Breast epithelium (tissue), 4 donors: ENCODE results near the gene PDE1C. TPM values are rescaled to one million over a fixed set of nuclear protein-coding genes. Genes with fewer than 3 reads are reported as not detected.

Experiments
- DNase-seq, 2 donors: peaks; one replicate each; pipeline ENCODE4 v3.0.0-alpha.2; 2019; ENCODE audit warnings: low spot score in 2 of 2
- H3K27ac ChIP-seq, 2 donors: fragments of 200-600 bp; sonication (generic) in 1 of 2; one replicate each; pipeline ENCODE4 v1.5.1; 2016 to 2019; ENCODE audit warnings: mild to moderate bottlenecking in 1 of 2
- H3K27me3 ChIP-seq, 2 donors: fragments of 200-600 bp; sonication (generic) in 1 of 2; one replicate each; pipeline versions ENCODE4 v1.5.1 to v1.6.0; 2017 to 2019; ENCODE audit warnings: control low read depth in 1 of 2, mild to moderate bottlenecking in 1 of 2
- H3K36me3 ChIP-seq: fragments of 200-600 bp; one replicate; pipeline ENCODE4 v1.5.1; 2019
- H3K4me1 ChIP-seq, 2 donors: fragments of 200-600 bp; sonication (generic); one replicate each; pipeline ENCODE4 v1.5.1; 2016 to 2019; ENCODE audit warnings: control low read depth in 1 of 2
- H3K4me3 ChIP-seq, 3 donors: fragments of 200-600 bp; sonication (generic); 1 replicate in 2 of 3; 2 replicates in 1 of 3; pipeline ENCODE4 v1.5.1; 2016 to 2019; ENCODE audit warnings: mild to moderate bottlenecking in 3 of 3, moderate library complexity in 2 of 3
- H3K9me3 ChIP-seq, 2 donors: fragments of 200-600 bp; sonication (generic) in 1 of 2; one replicate each; pipeline ENCODE4 v1.5.1; 2016 to 2019; ENCODE audit warnings: control low read depth in 1 of 2
- POLR2A ChIP-seq: fragments of 450-650 bp; IDR thresholded peaks from one replicate; pipeline ENCODE4 v1.6.1; 2016; ENCODE audit warnings: antibody characterized with exemption, mild to moderate bottlenecking, moderate library complexity
- POLR2AphosphoS5 ChIP-seq, 3 donors: sonication (generic); formaldehyde crosslinking; IDR thresholded peaks; one replicate each; pipeline ENCODE4 v1.6.1; 2017; ENCODE audit warnings: antibody characterized with exemption in 3 of 3
- intact Hi-C: fragments of 100-400 bp; cut with DNase I; formaldehyde crosslinking; loops from one replicate; pipeline ENCODE4 v1.15.1; 2023; ENCODE audit warnings: low total_unique reads
- total RNA-seq, 3 donors: library from RNA; depleted of rRNA; stranded (reverse); fragments of >200 nt; gene quantifications; one replicate each; pipeline ENCODE4 v1.1.0, GENCODE V29; 2016
- TF ChIP-seq, protein P1 (sequence below), 3 donors: fragments of 450-650 bp; IDR thresholded peaks; one replicate each; pipeline ENCODE4 v1.5.1; 2016 to 2017; ENCODE audit warnings: antibody characterized with exemption in 3 of 3, mild to moderate bottlenecking in 3 of 3, moderate library complexity in 3 of 3

The PDE1C gene
- total RNA-seq = 10 to 100 TPM in 2 of 3 donors, 1 to 10 TPM in 1; 3.2 to 30.1 (median 18.7) TPM

DNA sequence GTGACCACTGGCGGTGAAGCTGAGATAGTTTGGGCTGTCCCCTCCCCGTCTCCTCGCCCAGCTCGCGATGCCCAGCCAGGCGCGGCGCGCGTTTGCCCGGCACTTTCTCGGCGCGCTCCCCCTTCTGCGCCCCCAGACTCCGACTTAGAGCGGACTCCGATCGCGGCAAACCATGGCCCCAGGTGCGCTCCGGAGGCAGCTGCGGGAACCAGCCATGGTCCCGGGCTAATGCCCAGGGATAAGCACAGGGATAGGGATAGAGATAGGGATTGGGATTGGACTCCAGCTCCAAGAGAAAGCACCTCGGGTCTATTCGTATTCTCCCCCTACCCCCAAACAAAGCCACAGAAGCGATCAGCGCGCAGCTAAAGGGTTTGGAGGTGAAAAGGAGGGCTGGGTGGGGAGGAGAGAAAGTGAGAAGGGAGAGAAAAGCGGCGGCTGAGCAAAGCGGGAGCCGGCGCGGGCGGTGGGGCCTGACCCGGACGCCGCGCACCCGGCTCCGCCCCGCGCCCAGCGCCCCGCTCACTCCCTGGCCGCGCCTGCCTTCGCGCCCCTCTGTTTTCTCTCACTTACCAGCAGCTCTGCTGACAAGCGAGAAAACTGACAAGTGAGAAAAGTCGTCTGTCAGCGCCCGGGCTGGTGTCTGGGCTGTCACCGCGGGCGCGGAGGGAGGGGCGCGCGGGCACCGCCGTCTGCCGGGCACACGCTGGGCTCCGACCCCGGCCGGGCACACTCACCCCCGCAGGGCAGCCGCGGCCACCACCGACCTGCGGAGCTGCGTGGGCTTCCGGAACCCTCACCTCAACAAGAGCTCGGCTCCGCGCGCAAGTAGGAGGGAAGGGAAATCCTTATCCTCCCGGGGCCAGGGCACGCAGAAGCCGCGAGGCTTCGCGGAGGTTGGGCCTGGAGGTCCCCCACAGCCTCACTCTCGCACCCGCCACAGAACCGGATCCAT lies at the start of gene PDE1C:
TSS of gene PDE1C (minus strand) at position 2 of the 955 bp plus-strand sequence.
- Histone ChIP-seq H3K27ac (peak within 1 kb of the TSS; percentile 71 to 76), H3K36me3 (no peaks in the 10 kb centered on the region), H3K4me3 (peak within 1 kb of the TSS; percentile 35 to 74 (median 60)), H3K4me1 (no peaks in the 10 kb centered on the region), H3K9me3 (no peaks in the 10 kb centered on the region), H3K27me3 (peaks cover 0 to 17% of the 10 kb centered on the region in 2 donors)
- TF ChIP-seq POLR2AphosphoS5 (IDR thresholded peaks at IDR 0.05) (no peak), POLR2A (no peak)
- TF ChIP-seq, protein P1, sequence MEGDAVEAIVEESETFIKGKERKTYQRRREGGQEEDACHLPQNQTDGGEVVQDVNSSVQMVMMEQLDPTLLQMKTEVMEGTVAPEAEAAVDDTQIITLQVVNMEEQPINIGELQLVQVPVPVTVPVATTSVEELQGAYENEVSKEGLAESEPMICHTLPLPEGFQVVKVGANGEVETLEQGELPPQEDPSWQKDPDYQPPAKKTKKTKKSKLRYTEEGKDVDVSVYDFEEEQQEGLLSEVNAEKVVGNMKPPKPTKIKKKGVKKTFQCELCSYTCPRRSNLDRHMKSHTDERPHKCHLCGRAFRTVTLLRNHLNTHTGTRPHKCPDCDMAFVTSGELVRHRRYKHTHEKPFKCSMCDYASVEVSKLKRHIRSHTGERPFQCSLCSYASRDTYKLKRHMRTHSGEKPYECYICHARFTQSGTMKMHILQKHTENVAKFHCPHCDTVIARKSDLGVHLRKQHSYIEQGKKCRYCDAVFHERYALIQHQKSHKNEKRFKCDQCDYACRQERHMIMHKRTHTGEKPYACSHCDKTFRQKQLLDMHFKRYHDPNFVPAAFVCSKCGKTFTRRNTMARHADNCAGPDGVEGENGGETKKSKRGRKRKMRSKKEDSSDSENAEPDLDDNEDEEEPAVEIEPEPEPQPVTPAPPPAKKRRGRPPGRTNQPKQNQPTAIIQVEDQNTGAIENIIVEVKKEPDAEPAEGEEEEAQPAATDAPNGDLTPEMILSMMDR (IDR thresholded peaks at IDR 0.05) = no peak
- intact Hi-C loops = no loop called here
- DNase-seq = no peak

DNA sequence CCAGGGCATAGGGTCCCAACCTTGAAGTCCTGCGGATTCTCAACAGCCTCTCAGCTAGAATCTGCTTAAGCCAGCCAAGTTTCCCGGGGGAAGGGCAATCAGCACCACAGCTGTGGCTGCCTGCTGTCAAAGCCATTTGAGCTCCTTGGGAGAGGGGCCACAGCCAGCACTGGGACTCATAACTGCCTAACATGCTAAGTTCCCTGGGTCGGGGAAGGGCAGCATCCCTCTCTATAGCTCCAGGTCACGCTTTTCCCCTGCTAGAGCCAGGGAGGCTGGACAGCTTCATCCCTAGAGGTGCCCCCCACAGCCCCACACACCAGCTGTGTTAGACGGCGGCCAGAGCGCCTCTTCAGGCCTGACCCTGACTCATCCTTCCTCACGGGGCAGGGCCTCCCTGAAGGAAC lies 49.6 kb upstream of the PDE1C start:
- Histone ChIP-seq H3K4me3 (no peak overlapping the region), H3K4me1 (no peaks in the 10 kb centered on the region), H3K27ac (no peak overlapping the region), H3K27me3 (no peaks in the 10 kb centered on the region), H3K9me3 (peaks cover 0 to 8% of the 10 kb centered on the region in 2 donors), H3K36me3 (no peaks in the 10 kb centered on the region)
- no peak for DNase-seq
- TF ChIP-seq POLR2A (no peak), POLR2AphosphoS5 (IDR thresholded peaks at IDR 0.05) (no peak)
- TF ChIP-seq, protein P1 (IDR thresholded peaks at IDR 0.05) = no peak
- intact Hi-C loops = no loop called here

DNA sequence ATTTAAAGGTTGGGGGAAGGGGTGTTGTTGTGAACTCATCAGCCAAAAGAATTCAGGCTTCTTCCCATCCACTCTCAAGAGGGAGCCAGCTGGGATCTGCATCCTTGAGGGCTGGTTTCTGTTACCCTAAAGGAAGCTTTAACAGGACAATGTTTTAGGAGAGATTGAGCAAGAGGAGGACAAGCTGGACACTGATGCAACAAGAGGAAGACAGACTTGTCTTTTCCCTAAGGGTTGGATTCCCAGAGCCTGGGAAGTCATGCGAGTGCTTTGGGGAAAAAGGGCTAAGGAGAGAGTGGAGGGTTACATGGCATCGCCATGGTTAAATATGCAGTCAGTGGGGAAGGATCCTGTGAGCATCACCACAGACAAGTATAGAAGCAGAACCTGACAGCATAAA lies 47.6 kb upstream of the PDE1C start:
- Histone ChIP-seq H3K9me3 (no peaks in the 10 kb centered on the region), H3K27me3 (no peaks in the 10 kb centered on the region), H3K4me1 (no peaks in the 10 kb centered on the region), H3K27ac (no peak overlapping the region), H3K36me3 (no peaks in the 10 kb centered on the region), H3K4me3 (no peak overlapping the region)
- TF ChIP-seq POLR2A (no peak), POLR2AphosphoS5 (IDR thresholded peaks at IDR 0.05) (no peak)
- TF ChIP-seq, protein P1 (IDR thresholded peaks at IDR 0.05) = no peak
- intact Hi-C loops = no loop called here
- DNase-seq = no peak

DNA sequence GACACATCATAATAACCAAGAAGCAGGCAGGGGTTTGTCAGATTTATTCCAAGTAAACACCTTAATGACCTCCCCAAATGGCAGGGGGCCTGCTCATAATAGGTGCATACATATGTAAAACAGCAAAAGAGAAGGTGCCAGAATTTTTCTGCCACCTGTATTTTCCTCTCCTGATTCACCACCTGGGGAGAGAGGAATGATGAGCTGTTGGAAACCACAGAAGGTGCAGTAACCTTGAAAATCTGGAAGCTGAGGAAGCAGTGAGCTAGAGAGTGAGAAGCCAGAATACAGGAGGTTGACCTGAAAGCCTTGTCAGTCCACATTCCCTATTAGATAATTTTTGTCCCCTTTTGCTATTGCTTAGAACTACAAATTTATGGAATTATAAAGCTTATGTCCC lies 46.2 kb upstream of the PDE1C start:
- no peaks in the 10 kb centered on the region for H3K4me1 ChIP-seq
- peaks cover 5 to 10% of the 10 kb centered on the region in 2 donors for H3K9me3 ChIP-seq
- H3K27ac ChIP-seq = no peak overlapping the region
- intact Hi-C loops = no loop called here
- no peak for DNase-seq
- no peaks in the 10 kb centered on the region for H3K27me3 ChIP-seq
- no peak for TF ChIP-seq POLR2A
- no peak for TF ChIP-seq POLR2AphosphoS5 (IDR thresholded peaks at IDR 0.05)
- TF ChIP-seq, protein P1 (IDR thresholded peaks at IDR 0.05) = no peak
- no peak overlapping the region for H3K4me3 ChIP-seq
- no peaks in the 10 kb centered on the region for H3K36me3 ChIP-seq

DNA sequence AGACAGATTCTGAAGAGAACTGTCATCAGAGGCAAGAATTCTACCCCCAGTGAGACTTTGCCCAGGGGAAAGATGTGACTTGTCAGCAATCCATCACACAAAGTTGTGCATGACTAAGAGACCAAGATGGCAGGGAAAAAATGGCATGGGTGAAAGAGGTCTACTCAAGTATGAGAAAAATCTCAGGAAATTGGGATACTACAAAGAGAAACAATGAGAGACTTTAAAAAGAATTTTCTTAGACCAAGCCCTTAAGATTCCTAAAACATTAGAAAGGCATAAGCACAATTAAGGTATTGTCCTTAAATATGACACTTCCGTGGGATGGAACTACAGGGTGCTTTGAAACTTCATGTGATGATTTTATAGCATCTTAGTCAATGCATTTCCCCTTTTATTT lies 45.6 kb upstream of the PDE1C start:
- H3K36me3 ChIP-seq = no peaks in the 10 kb centered on the region
- no peak overlapping the region for H3K4me3 ChIP-seq
- H3K27ac ChIP-seq = no peak overlapping the region
- intact Hi-C loops = no loop called here
- H3K4me1 ChIP-seq = no peaks in the 10 kb centered on the region
- H3K9me3 ChIP-seq = peaks cover 9 to 16% of the 10 kb centered on the region in 2 donors
- TF ChIP-seq POLR2A = no peak
- TF ChIP-seq, protein P1 (IDR thresholded peaks at IDR 0.05) = no peak
- TF ChIP-seq POLR2AphosphoS5 (IDR thresholded peaks at IDR 0.05) = no peak
- H3K27me3 ChIP-seq = no peaks in the 10 kb centered on the region
- no peak for DNase-seq
